Peyer's patch (tissue), 4 donors: ENCODE data around the gene IQSEC3. TPM values are rescaled to one million over a fixed set of nuclear protein-coding genes. Genes with fewer than 3 reads are reported as not detected.
"Not testable (repeated sequence)": the region's sequence is repeated elsewhere in the genome, so short reads cannot be mapped to it uniquely, and the experiment has no call there.

Experiments used
- DNase-seq, 3 donors: peaks; one replicate each; pipeline ENCODE4 v3.0.0-alpha.2; 2017 to 2019
- H3K27ac ChIP-seq, 4 donors: fragments of 200-600 bp; sonication (generic); one replicate each; pipeline ENCODE4 v1.5.1; 2016 to 2019
- H3K27me3 ChIP-seq, 2 donors: fragments of 200-600 bp; sonication (generic); one replicate each; pipeline ENCODE4 v1.5.1; 2019
- H3K36me3 ChIP-seq, 3 donors: fragments of 200-600 bp; sonication (generic); one replicate each; pipeline ENCODE4 v1.5.1; 2016 to 2019
- H3K4me1 ChIP-seq, 4 donors: fragments of 200-600 bp; sonication (generic); one replicate each; pipeline ENCODE4 v1.5.1; 2016 to 2019
- H3K4me3 ChIP-seq, 4 donors: fragments of 200-600 bp; sonication (generic); 1 replicate in 3 of 4; 2 replicates in 1 of 4; pipeline ENCODE4 v1.5.1; 2016 to 2019; ENCODE audit warnings: mild to moderate bottlenecking in 1 of 4
- H3K9me3 ChIP-seq, 4 donors: fragments of 200-600 bp; sonication (generic); one replicate each; pipeline ENCODE4 v1.5.1; 2016 to 2019; ENCODE audit warnings: mild to moderate bottlenecking in 1 of 4
- POLR2A ChIP-seq, 2 donors: fragments of 450-650 bp; IDR thresholded peaks; one replicate each; pipeline ENCODE4 v1.5.1; 2017; ENCODE audit warnings: antibody characterized with exemption in 2 of 2, mild to moderate bottlenecking in 2 of 2, moderate library complexity in 2 of 2
- total RNA-seq, 4 donors: library from RNA; depleted of rRNA; stranded (reverse); fragments of >200 nt; gene quantifications; one replicate each; pipeline ENCODE4 v1.1.0, GENCODE V29; 2016
- TF ChIP-seq, protein P1 (sequence below), 6 experiments: fragments of 450-650 bp in 4 of 6; fragments of 200-600 bp in 2 of 6; sonication (generic) in 1 of 6; IDR thresholded peaks; one replicate each; pipeline ENCODE4 v1.5.1; 2017 to 2019; ENCODE audit warnings: antibody characterized with exemption in 6 of 6, mild to moderate bottlenecking in 3 of 6, moderate library complexity in 1 of 6

The IQSEC3 gene
- total RNA-seq, 4 donors from 2014 or later = 0.35 to 3.3 (median 0.58) TPM

- peaks cover 0 to 16% (median 2%) of the 10 kb centered on the region in 4 donors for H3K4me1 ChIP-seq
- no peak for DNase-seq
- peak overlapping the region in 1 of 4 donors; percentile 21 for H3K4me3 ChIP-seq
- TF ChIP-seq POLR2A (IDR thresholded peaks at IDR 0.05) = no peak
- TF ChIP-seq, protein P1, sequence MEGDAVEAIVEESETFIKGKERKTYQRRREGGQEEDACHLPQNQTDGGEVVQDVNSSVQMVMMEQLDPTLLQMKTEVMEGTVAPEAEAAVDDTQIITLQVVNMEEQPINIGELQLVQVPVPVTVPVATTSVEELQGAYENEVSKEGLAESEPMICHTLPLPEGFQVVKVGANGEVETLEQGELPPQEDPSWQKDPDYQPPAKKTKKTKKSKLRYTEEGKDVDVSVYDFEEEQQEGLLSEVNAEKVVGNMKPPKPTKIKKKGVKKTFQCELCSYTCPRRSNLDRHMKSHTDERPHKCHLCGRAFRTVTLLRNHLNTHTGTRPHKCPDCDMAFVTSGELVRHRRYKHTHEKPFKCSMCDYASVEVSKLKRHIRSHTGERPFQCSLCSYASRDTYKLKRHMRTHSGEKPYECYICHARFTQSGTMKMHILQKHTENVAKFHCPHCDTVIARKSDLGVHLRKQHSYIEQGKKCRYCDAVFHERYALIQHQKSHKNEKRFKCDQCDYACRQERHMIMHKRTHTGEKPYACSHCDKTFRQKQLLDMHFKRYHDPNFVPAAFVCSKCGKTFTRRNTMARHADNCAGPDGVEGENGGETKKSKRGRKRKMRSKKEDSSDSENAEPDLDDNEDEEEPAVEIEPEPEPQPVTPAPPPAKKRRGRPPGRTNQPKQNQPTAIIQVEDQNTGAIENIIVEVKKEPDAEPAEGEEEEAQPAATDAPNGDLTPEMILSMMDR (IDR thresholded peaks at IDR 0.05) = no peak
- H3K27me3 ChIP-seq = no peaks in the 10 kb centered on the region
- no peaks in the 10 kb centered on the region for H3K9me3 ChIP-seq
- H3K36me3 ChIP-seq = no peaks in the 10 kb centered on the region
- H3K27ac ChIP-seq = no peak overlapping the region
Measured at GRCh38 chr12:213527-213932, 147.0 kb downstream of the IQSEC3 start.

- H3K27me3 ChIP-seq = no peaks in the 10 kb centered on the region
Measured at GRCh38 chr12:214003-214741, 147.6 kb downstream of the IQSEC3 start, which contains the start of gene SLC6A12. TSS of gene SLC6A12 (minus strand) at chr12:214157. CDS start at chr12:209986, 4,171 bp downstream.

GRCh38 chr12:215116-215515 lies 148.5 kb downstream of the IQSEC3 start:
- no peak overlapping the region for H3K4me3 ChIP-seq
- DNase-seq = no peak
- no peaks in the 10 kb centered on the region for H3K27me3 ChIP-seq
- no peaks in the 10 kb centered on the region for H3K9me3 ChIP-seq
- H3K4me1 ChIP-seq = peaks cover 0 to 16% (median 2%) of the 10 kb centered on the region in 4 donors
- H3K27ac ChIP-seq = no peak overlapping the region
- H3K36me3 ChIP-seq = no peaks in the 10 kb centered on the region
- TF ChIP-seq, protein P1 (IDR thresholded peaks at IDR 0.05) = no peak
- no peak for TF ChIP-seq POLR2A (IDR thresholded peaks at IDR 0.05)

More at GRCh38 chr12:214003-214741, 147.6 kb downstream of the IQSEC3 start, which contains the start of gene SLC6A12:
- H3K9me3 ChIP-seq = no peaks in the 10 kb centered on the region
- DNase-seq = no peak
- no peak for TF ChIP-seq POLR2A (IDR thresholded peaks at IDR 0.05)
- TF ChIP-seq, protein P1 (IDR thresholded peaks at IDR 0.05) = no peak
- H3K27ac ChIP-seq = no peak within 1 kb of the TSS
- H3K36me3 ChIP-seq = no peaks in the 10 kb centered on the region
- peaks cover 0 to 16% (median 2%) of the 10 kb centered on the region in 4 donors for H3K4me1 ChIP-seq
- peak within 1 kb of the TSS in 1 of 4 donors; percentile 21 for H3K4me3 ChIP-seq

GRCh38 chr12:217029-217428 lies 150.5 kb downstream of the IQSEC3 start:
- H3K4me1 ChIP-seq = peaks cover 0 to 16% (median 2%) of the 10 kb centered on the region in 4 donors
- DNase-seq, H3K27me3 ChIP-seq, H3K9me3 ChIP-seq, H3K36me3 ChIP-seq, H3K27ac ChIP-seq, H3K4me3 ChIP-seq: not testable (repeated sequence)

GRCh38 chr12:218221-218620 lies 151.7 kb downstream of the IQSEC3 start:
- no peaks in the 10 kb centered on the region for H3K36me3 ChIP-seq
- no peak overlapping the region for H3K27ac ChIP-seq
- TF ChIP-seq, protein P1 (IDR thresholded peaks at IDR 0.05) = no peak
- TF ChIP-seq POLR2A (IDR thresholded peaks at IDR 0.05) = no peak
- no peak overlapping the region for H3K4me3 ChIP-seq
- H3K27me3 ChIP-seq = no peaks in the 10 kb centered on the region
- H3K9me3 ChIP-seq = no peaks in the 10 kb centered on the region
- DNase-seq = no peak
- peaks cover 0 to 7% (median 0%) of the 10 kb centered on the region in 4 donors for H3K4me1 ChIP-seq
